Astrocyte (in vitro differentiated cells and primary cell): ENCODE results near the gene TTC22. TPM values are rescaled to one million over a fixed set of nuclear protein-coding genes. Genes with fewer than 3 reads are reported as not detected.

Experiments used
- DNase-seq: peaks from one replicate; pipeline ENCODE4 v3.0.0-alpha.2; 2010; ENCODE audit warnings: low read depth
- FAIRE-seq: peaks from 2 replicates; lab custom pipeline; 2011; peaks lifted over from hg19 to GRCh38; lab: Jason Lieb, UNC
- H2AFZ ChIP-seq: 2 replicates; pipeline ENCODE4 v1.6.0; 2012; ENCODE audit warnings: low read depth, low read length, inconsistent platforms
- H3K27ac ChIP-seq: 2 replicates; pipeline ENCODE4 v1.5.1; 2011; ENCODE audit warnings: low read depth, low read length, inconsistent platforms
- H3K27me3 ChIP-seq: 2 replicates; pipeline ENCODE4 v1.6.0; 2011; ENCODE audit warnings: low read length, inconsistent platforms; ENCODE audit not compliant: insufficient read depth
- H3K36me3 ChIP-seq: 2 replicates; pipeline ENCODE4 v1.5.1; 2011; ENCODE audit warnings: low read length, inconsistent platforms; ENCODE audit not compliant: insufficient read depth
- H3K4me1 ChIP-seq: 2 replicates; pipeline ENCODE4 v1.5.1; 2011; ENCODE audit warnings: low read length, inconsistent platforms; ENCODE audit not compliant: insufficient read depth
- H3K4me2 ChIP-seq: 2 replicates; pipeline ENCODE4 v1.6.0; 2012; ENCODE audit warnings: low read length, inconsistent platforms
- H3K4me3 ChIP-seq: 2 replicates; pipeline ENCODE4 v1.5.1; 2011; ENCODE audit warnings: low read depth, mild to moderate bottlenecking, low read length, inconsistent platforms; ENCODE audit not compliant: insufficient read depth
- H3K79me2 ChIP-seq: 2 replicates; pipeline ENCODE4 v1.6.0; 2012; ENCODE audit warnings: mild to moderate bottlenecking, low read length, inconsistent platforms; ENCODE audit not compliant: insufficient read depth
- H3K9ac ChIP-seq: 2 replicates; pipeline ENCODE4 v1.6.0; 2012; ENCODE audit warnings: mild to moderate bottlenecking, low read length, inconsistent platforms
- H3K9me3 ChIP-seq: 2 replicates; pipeline ENCODE4 v1.5.1; 2012; ENCODE audit warnings: low read depth, mild to moderate bottlenecking, low read length, inconsistent platforms; ENCODE audit not compliant: insufficient read depth
- H4K20me1 ChIP-seq: 2 replicates; pipeline ENCODE4 v1.6.0; 2012; ENCODE audit warnings: low read length, inconsistent platforms; ENCODE audit not compliant: insufficient read depth
- H3K27ac Mint-ChIP-seq: one replicate; pipeline ENCODE4 v1.8.0; 2021; ENCODE audit warnings: mild to moderate bottlenecking, mixed read lengths; ENCODE audit not compliant: unreplicated experiment
- H3K27me3 Mint-ChIP-seq: one replicate; pipeline ENCODE4 v1.8.0; 2021; ENCODE audit warnings: low read depth, mixed read lengths; ENCODE audit not compliant: unreplicated experiment
- H3K36me3 Mint-ChIP-seq: one replicate; pipeline ENCODE4 v1.8.0; 2021; ENCODE audit warnings: low read depth, mixed read lengths; ENCODE audit not compliant: unreplicated experiment
- H3K4me1 Mint-ChIP-seq: one replicate; pipeline ENCODE4 v1.8.0; 2021; ENCODE audit warnings: low read depth, mixed read lengths; ENCODE audit not compliant: unreplicated experiment
- H3K4me3 Mint-ChIP-seq: one replicate; pipeline ENCODE4 v1.8.0; 2021; ENCODE audit warnings: mild to moderate bottlenecking, moderate library complexity, mixed read lengths; ENCODE audit not compliant: unreplicated experiment
- H3K9me3 Mint-ChIP-seq: one replicate; pipeline ENCODE4 v1.8.0; 2021; ENCODE audit warnings: mild to moderate bottlenecking, mixed read lengths; ENCODE audit not compliant: unreplicated experiment
- CTCF ChIP-seq: IDR thresholded peaks from 2 replicates; pipeline ENCODE4 v1.5.1; 2011; ENCODE audit warnings: low read depth, mild to moderate bottlenecking, inconsistent platforms, low read length, moderate library complexity; ENCODE audit not compliant: insufficient read depth
- EZH2 ChIP-seq: IDR thresholded peaks from 2 replicates; pipeline ENCODE4 v1.6.1; 2012; ENCODE audit warnings: mild to moderate bottlenecking, low read length, inconsistent platforms; ENCODE audit not compliant: insufficient read depth
- total RNA-seq: library from RNA; stranded (reverse); gene quantifications from 2 replicates; pipeline ENCODE4 v1.2.1, GENCODE V29; 2021

The TTC22 gene
- total RNA-seq, 1 donor from 2014 or later: not detected

GRCh38 chr1:54806931-54807611, 5.9 kb upstream of the TTC22 start:
- no peak overlapping the region for H2AFZ ChIP-seq
- no peak overlapping the region for H3K27ac Mint-ChIP-seq
- no peaks in the 10 kb centered on the region for H3K79me2 ChIP-seq
- H3K9me3 ChIP-seq: no peaks in the 10 kb centered on the region
- no peaks in the 10 kb centered on the region for H3K36me3 Mint-ChIP-seq
- H3K9me3 Mint-ChIP-seq: peaks cover 3% of the 10 kb centered on the region
- TF ChIP-seq CTCF (no peak), EZH2 (no peak)
- H4K20me1 ChIP-seq: no peaks in the 10 kb centered on the region
- H3K4me3 Mint-ChIP-seq: no peak overlapping the region
- no peak overlapping the region for H3K4me3 ChIP-seq
- no peak overlapping the region for H3K27ac ChIP-seq
- DNase-seq (peak; percentile 30), FAIRE-seq (no peak)
- peaks cover 3% of the 10 kb centered on the region for H3K27me3 ChIP-seq
- H3K4me1 Mint-ChIP-seq: no peaks in the 10 kb centered on the region
- H3K9ac ChIP-seq: no peak overlapping the region
- H3K4me1 ChIP-seq: peaks cover 4% of the 10 kb centered on the region
- H3K36me3 ChIP-seq: no peaks in the 10 kb centered on the region
- H3K27me3 Mint-ChIP-seq: peaks cover 11% of the 10 kb centered on the region
- no peak overlapping the region for H3K4me2 ChIP-seq

- no peaks in the 10 kb centered on the region for H3K9me3 ChIP-seq
- H4K20me1 ChIP-seq: no peaks in the 10 kb centered on the region
- no peak overlapping the region for H3K4me2 ChIP-seq
- H3K79me2 ChIP-seq: no peaks in the 10 kb centered on the region
- no peak for DNase-seq
- no peak overlapping the region for H2AFZ ChIP-seq
- H3K4me3 ChIP-seq: no peak overlapping the region
- Mint-ChIP-seq H3K27ac (no peak overlapping the region), H3K4me1 (no peaks in the 10 kb centered on the region), H3K27me3 (peaks cover 14% of the 10 kb centered on the region), H3K36me3 (no peaks in the 10 kb centered on the region), H3K9me3 (peaks cover 3% of the 10 kb centered on the region), H3K4me3 (no peak overlapping the region)
- H3K4me1 ChIP-seq: peaks cover 7% of the 10 kb centered on the region
- peaks cover 14% of the 10 kb centered on the region for H3K27me3 ChIP-seq
- H3K27ac ChIP-seq: no peak overlapping the region
- no peak overlapping the region for H3K9ac ChIP-seq
- no peak for FAIRE-seq
- TF ChIP-seq EZH2 (no peak), CTCF (no peak)
- no peaks in the 10 kb centered on the region for H3K36me3 ChIP-seq
Observed at GRCh38 chr1:54805981-54806381, 4.9 kb upstream of the TTC22 start.

DNA sequence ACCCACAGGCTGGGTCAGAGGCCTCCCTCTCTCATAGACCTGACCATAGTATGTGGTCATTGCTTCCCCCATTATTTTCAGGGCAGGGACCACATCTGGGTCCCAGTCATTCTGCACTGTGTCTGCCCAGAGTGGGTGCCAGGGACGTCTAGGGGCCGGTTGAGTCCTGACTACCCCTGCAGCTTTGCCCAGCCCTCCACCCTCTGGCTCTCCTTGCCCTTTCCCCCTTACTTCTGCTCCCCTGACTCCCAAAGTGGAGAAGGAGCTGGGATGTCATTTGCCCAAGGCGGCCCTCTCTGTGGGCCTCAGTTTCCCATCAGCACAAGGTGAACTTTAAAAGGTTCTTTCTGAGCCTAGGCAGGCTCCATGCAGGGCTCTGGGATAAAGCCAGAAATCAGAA, 4.3 kb upstream of the TTC22 start:
- no peak overlapping the region for H3K27ac ChIP-seq
- Mint-ChIP-seq H3K27me3 (peaks cover 9% of the 10 kb centered on the region), H3K4me3 (no peak overlapping the region), H3K36me3 (no peaks in the 10 kb centered on the region), H3K9me3 (peaks cover 3% of the 10 kb centered on the region), H3K27ac (no peak overlapping the region), H3K4me1 (no peaks in the 10 kb centered on the region)
- no peak overlapping the region for H3K9ac ChIP-seq
- H2AFZ ChIP-seq: no peak overlapping the region
- FAIRE-seq (no peak), DNase-seq (no peak)
- H4K20me1 ChIP-seq: no peaks in the 10 kb centered on the region
- H3K27me3 ChIP-seq: peaks cover 18% of the 10 kb centered on the region
- no peaks in the 10 kb centered on the region for H3K9me3 ChIP-seq
- H3K36me3 ChIP-seq: no peaks in the 10 kb centered on the region
- no peaks in the 10 kb centered on the region for H3K79me2 ChIP-seq
- H3K4me2 ChIP-seq: no peak overlapping the region
- peaks cover 7% of the 10 kb centered on the region for H3K4me1 ChIP-seq
- TF ChIP-seq CTCF (no peak), EZH2 (no peak)
- no peak overlapping the region for H3K4me3 ChIP-seq
